Ishikawa (cell line): ENCODE measurements around the gene SALL3.

Source experiments
- EGR1 ChIP-seq: IDR thresholded peaks from 2 replicates; pipeline ENCODE4 v1.6.1; 2012
- EP300 ChIP-seq: IDR thresholded peaks from 2 replicates; pipeline ENCODE4 v1.6.1; 2012; ENCODE audit warnings: borderline replicate concordance
- FOXM1 ChIP-seq: IDR thresholded peaks from 2 replicates; pipeline ENCODE4 v1.6.1; 2012; ENCODE audit warnings: low read depth, borderline replicate concordance
- MAX ChIP-seq: IDR thresholded peaks from 2 replicates; pipeline ENCODE4 v1.6.1; 2012
- RAD21 ChIP-seq: IDR thresholded peaks from 2 replicates; pipeline ENCODE4 v1.6.1; 2012; ENCODE audit warnings: low read depth
- TAF1 ChIP-seq: IDR thresholded peaks from 2 replicates; pipeline ENCODE4 v1.6.1; 2012; ENCODE audit warnings: low read depth, mild to moderate bottlenecking
- ZBTB7A ChIP-seq: IDR thresholded peaks from 2 replicates; pipeline ENCODE4 v1.6.1; 2012; ENCODE audit warnings: low read depth
- TF ChIP-seq, protein P1 (sequence below): IDR thresholded peaks from 2 replicates; pipeline ENCODE4 v1.6.1; 2012; ENCODE audit warnings: low read depth, mild to moderate bottlenecking

- TF ChIP-seq TAF1 (no peak), FOXM1 (no peak), RAD21 (no peak), ZBTB7A (no peak), EP300 (no peak), EGR1 (no peak), MAX (no peak)
- TF ChIP-seq, protein P1, sequence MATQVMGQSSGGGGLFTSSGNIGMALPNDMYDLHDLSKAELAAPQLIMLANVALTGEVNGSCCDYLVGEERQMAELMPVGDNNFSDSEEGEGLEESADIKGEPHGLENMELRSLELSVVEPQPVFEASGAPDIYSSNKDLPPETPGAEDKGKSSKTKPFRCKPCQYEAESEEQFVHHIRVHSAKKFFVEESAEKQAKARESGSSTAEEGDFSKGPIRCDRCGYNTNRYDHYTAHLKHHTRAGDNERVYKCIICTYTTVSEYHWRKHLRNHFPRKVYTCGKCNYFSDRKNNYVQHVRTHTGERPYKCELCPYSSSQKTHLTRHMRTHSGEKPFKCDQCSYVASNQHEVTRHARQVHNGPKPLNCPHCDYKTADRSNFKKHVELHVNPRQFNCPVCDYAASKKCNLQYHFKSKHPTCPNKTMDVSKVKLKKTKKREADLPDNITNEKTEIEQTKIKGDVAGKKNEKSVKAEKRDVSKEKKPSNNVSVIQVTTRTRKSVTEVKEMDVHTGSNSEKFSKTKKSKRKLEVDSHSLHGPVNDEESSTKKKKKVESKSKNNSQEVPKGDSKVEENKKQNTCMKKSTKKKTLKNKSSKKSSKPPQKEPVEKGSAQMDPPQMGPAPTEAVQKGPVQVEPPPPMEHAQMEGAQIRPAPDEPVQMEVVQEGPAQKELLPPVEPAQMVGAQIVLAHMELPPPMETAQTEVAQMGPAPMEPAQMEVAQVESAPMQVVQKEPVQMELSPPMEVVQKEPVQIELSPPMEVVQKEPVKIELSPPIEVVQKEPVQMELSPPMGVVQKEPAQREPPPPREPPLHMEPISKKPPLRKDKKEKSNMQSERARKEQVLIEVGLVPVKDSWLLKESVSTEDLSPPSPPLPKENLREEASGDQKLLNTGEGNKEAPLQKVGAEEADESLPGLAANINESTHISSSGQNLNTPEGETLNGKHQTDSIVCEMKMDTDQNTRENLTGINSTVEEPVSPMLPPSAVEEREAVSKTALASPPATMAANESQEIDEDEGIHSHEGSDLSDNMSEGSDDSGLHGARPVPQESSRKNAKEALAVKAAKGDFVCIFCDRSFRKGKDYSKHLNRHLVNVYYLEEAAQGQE = no peak
These were observed 40.5 kb upstream of the SALL3 start for GRCh38 chr18:78939105-78939504.
